IPS-NIHi7 (cell line): ENCODE measurements around the gene SLC2A5.

Source experiments
- DNase-seq: peaks from one replicate; pipeline ENCODE4 v3.0.0; 2012; ENCODE audit warnings: mixed read lengths; ENCODE audit errors: extremely low spot score

SLC2A5 gene

GRCh38 chr1:9062021-9062471 is 7.4 kb downstream of the SLC2A5 start:
- DNase-seq: no peak

- no peak for DNase-seq
Observed at GRCh38 chr1:9061252-9061960, 8.0 kb downstream of the SLC2A5 start.

GRCh38 chr1:9059891-9060744 is 9.3 kb downstream of the SLC2A5 start:
- no peak for DNase-seq

- no peak for DNase-seq
Observed at GRCh38 chr1:9058465-9058864, 11.0 kb downstream of the SLC2A5 start.

- no peak for DNase-seq
Observed at GRCh38 chr1:9057851-9058250, 11.6 kb downstream of the SLC2A5 start.

GRCh38 chr1:9052272-9053049 is 17.0 kb downstream of the SLC2A5 start:
- DNase-seq: no peak

- no peak for DNase-seq
Observed at GRCh38 chr1:9051379-9051778, 18.1 kb downstream of the SLC2A5 start.

- DNase-seq: no peak
Observed at GRCh38 chr1:9050803-9051202, 18.6 kb downstream of the SLC2A5 start.

GRCh38 chr1:9048551-9048950 is 20.9 kb downstream of the SLC2A5 start:
- DNase-seq: no peak

GRCh38 chr1:9047019-9047418 is 22.4 kb downstream of the SLC2A5 start:
- no peak for DNase-seq

GRCh38 chr1:9045861-9046510 is 23.4 kb downstream of the SLC2A5 start:
- no peak for DNase-seq

- DNase-seq: no peak
Observed at GRCh38 chr1:9044236-9044635, 25.2 kb downstream of the SLC2A5 start.

- DNase-seq: no peak
Observed at GRCh38 chr1:9042272-9042671, 27.2 kb downstream of the SLC2A5 start.

- DNase-seq: no peak
Observed at GRCh38 chr1:9041116-9041779, 28.2 kb downstream of the SLC2A5 start.

GRCh38 chr1:9040659-9041030 is 28.8 kb downstream of the SLC2A5 start:
- no peak for DNase-seq

GRCh38 chr1:9039761-9040658 is 29.4 kb downstream of the SLC2A5 start:
- DNase-seq: no peak

GRCh38 chr1:9038881-9039760 is 30.3 kb downstream of the SLC2A5 start:
- no peak for DNase-seq

GRCh38 chr1:9038338-9038650 is 31.1 kb downstream of the SLC2A5 start:
- no peak for DNase-seq
